GM18505 (cell line): ENCODE data around the gene GTF2H1.
"Not testable (repeated sequence)": the region's sequence is repeated elsewhere in the genome, so short reads cannot be mapped to it uniquely, and the experiment has no call there.

Source experiments
- ATAC-seq: cut with Tn5 transposase; IDR thresholded peaks from one replicate; pipeline ENCODE4 v1.9.1; 2021; ENCODE audit not compliant: unreplicated experiment
- POLR2A ChIP-seq: IDR thresholded peaks from 4 replicates; pipeline ENCODE4 v1.6.1; 2011; ENCODE audit warnings: borderline replicate concordance; ENCODE audit not compliant: insufficient read depth, insufficient read length; ENCODE audit errors: extremely low read depth

Gene GTF2H1

GRCh38 chr11:18372201-18372600 is 49.8 kb downstream of the GTF2H1 start:
- TF ChIP-seq POLR2A, result no peak
- ATAC-seq, result no peak

DNA sequence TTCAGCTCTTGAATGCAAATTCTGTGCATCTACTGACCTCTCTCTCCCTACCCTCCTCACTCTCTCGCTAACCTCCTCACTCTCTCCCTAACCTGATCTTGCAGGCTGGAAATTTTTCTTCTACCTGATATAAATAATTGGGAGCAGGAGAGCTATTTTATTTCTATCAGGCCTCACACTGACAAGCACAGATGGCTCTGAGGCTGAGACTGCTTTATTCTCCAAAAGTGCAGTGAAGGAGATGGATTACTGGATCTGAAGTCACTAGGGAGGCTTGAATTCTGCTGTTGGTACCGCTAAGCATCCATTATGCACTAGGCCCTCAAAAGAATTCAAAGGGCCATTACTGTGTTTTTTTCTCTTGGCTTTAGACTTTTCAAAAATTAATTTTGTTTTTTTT is 52.6 kb downstream of the GTF2H1 start:
- no peak for TF ChIP-seq POLR2A
- ATAC-seq, result no peak

DNA sequence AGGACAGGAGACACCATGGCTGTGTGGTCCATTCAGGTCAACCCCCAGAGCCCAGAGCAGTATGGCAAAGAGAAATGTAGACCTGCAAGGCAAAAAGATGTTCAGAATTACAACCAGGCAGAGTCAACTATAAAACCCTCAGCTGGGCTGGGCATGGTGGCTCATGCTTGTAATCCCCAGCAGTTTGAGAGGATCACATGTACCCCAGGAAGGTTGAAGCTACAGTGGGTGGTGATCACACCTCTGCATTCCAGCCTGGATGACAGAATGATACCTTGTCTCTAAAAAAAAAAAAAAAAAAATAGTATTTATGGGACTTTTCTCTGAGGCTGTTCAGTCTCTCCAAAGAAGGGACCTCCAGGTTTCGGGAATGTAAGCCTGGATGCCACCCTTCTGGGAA is 53.6 kb downstream of the GTF2H1 start:
- no peak for ATAC-seq

GRCh38 chr11:18379201-18379600 is 56.8 kb downstream of the GTF2H1 start:
- no peak for ATAC-seq
- no peak for TF ChIP-seq POLR2A

More for the DNA sequence above, 53.6 kb downstream of the GTF2H1 start:
- no peak for TF ChIP-seq POLR2A

DNA sequence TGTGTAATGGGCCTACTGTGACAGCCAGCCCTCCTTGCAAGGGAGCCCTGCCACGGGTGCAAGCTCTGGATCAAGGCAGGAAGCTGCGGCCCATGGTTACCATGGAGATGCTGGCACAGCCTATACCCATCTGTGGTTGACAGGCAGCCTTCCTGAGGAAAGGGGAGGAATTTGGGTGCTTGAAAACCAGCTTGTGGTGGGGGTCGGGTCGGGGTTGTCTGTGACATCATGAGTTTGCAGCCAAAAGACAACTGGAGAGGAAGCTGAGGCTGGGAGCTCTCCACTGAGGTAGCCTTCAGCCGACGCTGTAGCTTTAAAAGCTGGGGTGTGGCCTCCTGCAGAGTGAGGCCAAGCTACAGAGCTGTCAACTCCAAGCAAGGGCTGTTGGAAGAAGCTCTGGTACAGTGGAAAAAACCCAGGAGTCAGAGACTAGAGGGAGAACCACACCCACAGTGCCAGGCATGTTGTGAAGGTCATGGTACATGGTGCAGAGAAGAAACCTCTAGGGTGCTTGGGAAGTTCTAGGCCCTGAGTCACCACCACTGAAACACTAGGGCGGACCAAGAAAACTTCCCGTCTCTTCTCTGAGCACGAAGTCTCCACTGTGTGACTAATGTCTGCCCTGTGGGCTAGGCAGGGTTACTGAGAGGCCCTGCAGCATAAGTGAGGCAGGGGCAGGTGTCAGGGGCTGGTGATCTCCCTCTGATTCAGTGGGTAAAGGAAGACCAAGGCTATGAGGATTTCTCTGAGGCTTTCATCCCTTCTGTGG is 61.2 kb downstream of the GTF2H1 start:
- ATAC-seq, result peak; percentile 83
- no peak for TF ChIP-seq POLR2A

- TF ChIP-seq POLR2A, result peak; percentile 40
- peak; percentile 61 for ATAC-seq
These were observed 61.8 kb downstream of the GTF2H1 start for GRCh38 chr11:18384157-18384641.

- no peak for TF ChIP-seq POLR2A
These were observed 67.7 kb downstream of the GTF2H1 start for GRCh38 chr11:18390088-18390487.

GRCh38 chr11:18392434-18393321 is 70.3 kb downstream of the GTF2H1 start:
- no peak for TF ChIP-seq POLR2A
- ATAC-seq, result no peak

More at GRCh38 chr11:18390088-18390487, 67.7 kb downstream of the GTF2H1 start:
- no peak for ATAC-seq

DNA sequence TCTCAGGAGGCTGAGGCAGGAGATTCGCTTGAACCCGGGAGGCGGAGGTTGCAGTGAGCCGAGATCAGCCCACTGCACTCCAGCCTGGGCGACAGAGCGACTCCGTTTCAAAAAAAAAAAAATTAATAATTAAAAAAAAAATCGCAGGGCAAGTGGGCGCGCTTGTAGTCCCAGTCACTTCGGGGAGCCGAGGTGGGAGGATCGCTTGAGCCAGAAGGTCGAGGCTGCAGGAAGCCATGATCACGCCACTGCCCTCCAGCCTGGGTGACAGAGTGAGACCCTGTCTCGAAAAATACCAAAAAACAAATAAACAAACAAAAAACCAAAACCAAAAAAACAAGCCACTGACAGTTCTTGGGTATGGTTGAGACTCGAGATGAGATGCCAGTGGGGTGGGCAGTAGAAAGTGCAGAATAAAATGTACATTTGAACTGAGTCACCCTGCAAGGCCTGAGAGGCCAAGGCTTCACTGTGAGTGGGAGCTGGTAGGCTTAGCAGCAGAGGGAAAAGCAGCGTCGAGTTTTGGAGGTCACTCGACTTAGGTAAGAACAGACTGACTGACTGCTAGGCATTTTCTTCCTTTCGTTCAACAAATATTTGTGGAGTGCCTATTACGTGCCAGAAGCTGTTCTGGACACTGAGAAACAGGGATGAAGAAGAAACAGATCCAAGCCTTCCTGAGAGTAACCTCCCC is 71.4 kb downstream of the GTF2H1 start:
- ATAC-seq, result no peak
- no peak for TF ChIP-seq POLR2A

DNA sequence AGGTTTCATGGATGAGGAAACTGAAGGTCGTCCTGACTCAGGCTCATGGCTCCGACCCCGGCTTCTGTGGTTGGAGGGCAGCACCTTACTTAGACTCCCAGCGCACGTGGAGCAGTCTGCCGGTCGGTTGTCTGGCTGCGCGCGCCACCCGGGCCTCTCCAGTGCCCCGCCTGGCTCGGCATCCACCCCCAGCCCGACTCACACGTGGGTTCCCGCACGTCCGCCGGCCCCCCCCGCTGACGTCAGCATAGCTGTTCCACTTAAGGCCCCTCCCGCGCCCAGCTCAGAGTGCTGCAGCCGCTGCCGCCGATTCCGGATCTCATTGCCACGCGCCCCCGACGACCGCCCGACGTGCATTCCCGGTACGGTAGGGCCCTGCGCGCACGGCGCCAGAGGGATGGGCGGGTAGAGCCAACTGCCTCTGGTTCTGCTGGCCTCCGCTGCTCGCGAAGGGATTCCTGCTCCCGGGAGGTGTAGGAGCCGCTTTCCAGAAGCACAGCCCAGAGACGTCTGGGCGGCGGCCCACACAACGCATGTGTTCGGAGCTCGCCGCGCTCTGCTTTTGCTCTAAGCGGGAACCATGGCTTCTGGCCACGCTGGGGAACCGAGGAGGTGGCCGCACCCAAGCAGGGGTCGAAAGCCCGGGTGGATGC is 72.0 kb downstream of the GTF2H1 start, which contains the start of gene LDHA:
LDHA (plus strand) TSS at position 289 of the 653 bp plus-strand sequence. CDS start 2,280 bp downstream, outside the sequence.
- peak; percentile 99 for TF ChIP-seq POLR2A
- peak; percentile 64 for ATAC-seq

DNA sequence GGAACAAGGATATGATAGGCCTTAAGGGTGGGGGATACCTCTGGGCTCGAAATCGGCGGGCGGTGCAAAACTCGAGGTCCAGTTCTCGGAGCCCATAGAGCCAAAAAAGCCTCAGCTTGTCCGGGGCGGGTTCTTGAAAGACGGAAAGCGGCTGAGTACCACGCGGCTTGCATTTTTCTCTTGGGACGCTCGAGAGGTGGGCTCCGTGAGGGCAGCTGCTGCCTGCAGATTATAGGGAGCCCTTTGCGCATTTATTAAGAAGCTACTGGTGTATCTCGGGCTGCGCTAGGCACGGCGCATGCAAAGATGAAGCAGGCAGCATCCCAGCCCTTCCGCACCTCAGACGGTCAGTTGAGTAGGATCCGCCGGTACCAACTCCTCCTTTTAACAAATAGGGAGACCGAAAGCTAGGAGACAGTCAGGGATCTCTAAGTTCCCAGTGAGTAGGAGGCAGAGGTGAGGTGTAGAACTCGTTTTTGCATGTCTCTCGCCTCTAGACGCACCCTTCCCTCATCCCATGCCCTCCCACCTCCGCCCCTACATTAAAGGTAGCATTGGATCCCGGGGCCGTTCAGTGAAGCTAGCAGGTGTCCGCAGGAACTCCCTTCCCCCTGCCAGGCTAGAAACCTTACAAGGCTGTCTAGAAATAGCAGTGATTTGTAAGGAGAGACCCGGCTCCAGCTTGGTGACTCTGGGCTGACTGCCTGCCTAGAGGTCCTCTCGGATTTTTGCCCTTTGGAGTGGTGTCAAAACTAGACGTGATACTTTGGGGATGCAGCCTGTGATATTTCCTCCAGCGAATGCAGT is 72.8 kb downstream of the GTF2H1 start:
- ATAC-seq, result no peak

GRCh38 chr11:18395735-18396504 is 73.6 kb downstream of the GTF2H1 start:
- ATAC-seq, result peak; percentile 64
- peak; percentile 75 for TF ChIP-seq POLR2A

More for the DNA sequence above, 72.8 kb downstream of the GTF2H1 start:
- TF ChIP-seq POLR2A, result no peak

DNA sequence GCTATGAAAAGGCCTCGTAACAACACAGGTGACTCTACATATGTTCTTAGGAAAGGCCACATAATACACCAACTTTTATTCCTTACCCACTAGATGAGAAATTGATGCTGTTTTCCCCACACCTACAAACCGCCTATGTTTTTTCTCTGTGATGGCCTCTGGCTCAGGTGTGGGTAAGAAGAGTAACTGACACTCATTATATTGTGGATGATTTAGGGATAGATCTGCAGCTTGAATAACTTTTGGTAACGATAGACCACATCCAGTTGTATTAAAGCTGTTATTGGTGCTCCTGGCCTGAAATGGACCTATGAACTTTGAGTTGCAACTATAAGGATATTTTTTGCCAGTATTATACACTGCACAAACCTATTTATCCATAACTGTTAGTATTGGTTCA is 75.6 kb downstream of the GTF2H1 start:
- ATAC-seq, result no peak
- no peak for TF ChIP-seq POLR2A

GRCh38 chr11:18401077-18401476 is 78.7 kb downstream of the GTF2H1 start:
- not testable (repeated sequence) for ATAC-seq
